Trophoblast cell (in vitro differentiated cells and primary cell): ENCODE data around the gene KIAA1958.

ENCODE experiments used
- DNase-seq, 2 donors: peaks; one replicate each; pipeline ENCODE4 v3.0.0-alpha.2; 2016
- H2AFZ ChIP-seq: 2 replicates; pipeline ENCODE4 v1.6.1; 2013; ENCODE audit warnings: low read length, moderate library complexity, mild to moderate bottlenecking; ENCODE audit not compliant: insufficient read depth, poor library complexity
- H2AK5ac ChIP-seq: 2 replicates; pipeline ENCODE4 v1.6.1; 2013; ENCODE audit warnings: mild to moderate bottlenecking, low read length
- H2BK120ac ChIP-seq: 2 replicates; pipeline ENCODE4 v1.6.1; 2013; ENCODE audit warnings: low read length, mild to moderate bottlenecking, moderate library complexity; ENCODE audit not compliant: insufficient read depth, poor library complexity
- H2BK12ac ChIP-seq: 2 replicates; pipeline ENCODE4 v1.6.1; 2013; ENCODE audit warnings: mild to moderate bottlenecking, low read length, moderate library complexity
- H2BK5ac ChIP-seq: 2 replicates; pipeline ENCODE4 v1.6.1; 2013; ENCODE audit warnings: low read length, low read depth, moderate library complexity, mild to moderate bottlenecking; ENCODE audit not compliant: poor library complexity
- H3K14ac ChIP-seq: 2 replicates; pipeline ENCODE4 v1.6.1; 2013; ENCODE audit warnings: mild to moderate bottlenecking, low read length
- H3K18ac ChIP-seq: 2 replicates; pipeline ENCODE4 v1.6.1; 2013; ENCODE audit warnings: mild to moderate bottlenecking, low read length
- H3K23ac ChIP-seq: 2 replicates; pipeline ENCODE4 v1.6.1; 2013; ENCODE audit warnings: low read length
- H3K27ac ChIP-seq: 2 replicates; pipeline ENCODE4 v1.5.1; 2013; ENCODE audit warnings: low read depth, mild to moderate bottlenecking, inconsistent platforms, low read length, moderate library complexity
- H3K27me3 ChIP-seq: 2 replicates; pipeline ENCODE4 v1.6.1; 2013; ENCODE audit warnings: inconsistent platforms, mild to moderate bottlenecking, low read length, moderate library complexity; ENCODE audit not compliant: insufficient read depth
- H3K36me3 ChIP-seq, 2 experiments: 1 replicate in 1 of 2; 2 replicates in 1 of 2; pipeline ENCODE4 v1.6.1; 2013; ENCODE audit warnings: low read length in 2 of 2, mild to moderate bottlenecking in 2 of 2, moderate library complexity in 1 of 2; ENCODE audit not compliant: insufficient read depth in 2 of 2, control insufficient read depth in 1 of 2
- H3K4ac ChIP-seq: 2 replicates; pipeline ENCODE4 v1.6.1; 2013; ENCODE audit warnings: low read depth, mild to moderate bottlenecking, low read length, moderate library complexity
- H3K4me1 ChIP-seq, 2 experiments: 1 replicate in 1 of 2; 2 replicates in 1 of 2; pipeline ENCODE4 v1.6.1; 2013; ENCODE audit warnings: low read length in 2 of 2, mild to moderate bottlenecking in 2 of 2, moderate library complexity in 1 of 2; ENCODE audit not compliant: insufficient read depth in 2 of 2, control insufficient read depth in 1 of 2
- H3K4me2 ChIP-seq: 2 replicates; pipeline ENCODE4 v1.6.1; 2013; ENCODE audit warnings: inconsistent platforms, mild to moderate bottlenecking, low read length, moderate library complexity
- H3K4me3 ChIP-seq: 2 replicates; pipeline ENCODE4 v1.5.1; 2013; ENCODE audit warnings: mild to moderate bottlenecking, low read depth, low read length, inconsistent platforms
- H3K79me1 ChIP-seq: one replicate; pipeline ENCODE4 v1.6.1; 2013; ENCODE audit warnings: low read length
- H3K79me2 ChIP-seq: 2 replicates; pipeline ENCODE4 v1.6.1; 2013; ENCODE audit warnings: low read length, mild to moderate bottlenecking; ENCODE audit not compliant: control insufficient read depth, insufficient read depth, poor library complexity
- H3K9ac ChIP-seq: 2 replicates; pipeline ENCODE4 v1.6.1; 2013; ENCODE audit warnings: mild to moderate bottlenecking, low read length
- H3K9me3 ChIP-seq: 2 replicates; pipeline ENCODE4 v1.6.1; 2013; ENCODE audit warnings: low read depth, mild to moderate bottlenecking, control low read depth, inconsistent platforms, low read length; ENCODE audit not compliant: insufficient read depth
- H4K12ac ChIP-seq: 2 replicates; pipeline ENCODE4 v1.6.1; 2013; ENCODE audit warnings: low read depth, mild to moderate bottlenecking, low read length, moderate library complexity
- H4K8ac ChIP-seq: 2 replicates; pipeline ENCODE4 v1.6.1; 2013; ENCODE audit warnings: low read depth, mild to moderate bottlenecking, low read length, moderate library complexity
- H4K91ac ChIP-seq: one replicate; pipeline ENCODE4 v1.6.1; 2013; ENCODE audit warnings: low read depth, mild to moderate bottlenecking, low read length, moderate library complexity
- WGBS: extraction: QIAGEN DNeasy Blood & Tissue Kit; methylation state at CpG from one replicate; pipeline ENCODE4 v1.1.7; 2013; ENCODE audit warnings: missing lambda C conversion rate; ENCODE audit not compliant: insufficient read length, insufficient coverage; ENCODE audit errors: extremely low coverage; 5-methylcytosine and 5-hydroxymethylcytosine counted together

KIAA1958 gene

GRCh38 chr9:112705768-112706427 is 219.3 kb downstream of the KIAA1958 start:
- Histone ChIP-seq H2BK12ac (no peak overlapping the region), H2AFZ (no peak overlapping the region), H3K9ac (no peak overlapping the region), H3K79me2 (no peaks in the 10 kb centered on the region), H4K91ac (no peak overlapping the region), H3K4me1 (no peaks in the 10 kb centered on the region), H2BK120ac (no peak overlapping the region), H3K4me2 (no peak overlapping the region), H3K14ac (no peak overlapping the region), H2AK5ac (no peak overlapping the region), H3K36me3 (peaks cover 2 to 5% of the 10 kb centered on the region in 2 experiments), H4K12ac (no peak overlapping the region), H3K79me1 (no peaks in the 10 kb centered on the region), H3K27ac (no peak overlapping the region), H3K9me3 (no peaks in the 10 kb centered on the region), H3K4me3 (no peak overlapping the region), H3K27me3 (no peaks in the 10 kb centered on the region), H3K23ac (no peak overlapping the region), H3K18ac (no peak overlapping the region), H4K8ac (no peak overlapping the region), H2BK5ac (no peak overlapping the region), H3K4ac (no peak overlapping the region)
- DNase-seq, result peak; percentile 13 to 66
- WGBS, result no CpG with 5 or more reads among the region's 6 CpGs

- no CpG with 5 or more reads among the region's 7 CpGs for WGBS
- Histone ChIP-seq H3K14ac (no peak overlapping the region), H3K36me3 (peaks cover 2 to 4% of the 10 kb centered on the region in 2 experiments)
These were observed 224.5 kb downstream of the KIAA1958 start for GRCh38 chr9:112711050-112711689.

GRCh38 chr9:112712678-112713077 is 226.1 kb downstream of the KIAA1958 start:
- no peak overlapping the region for H4K8ac ChIP-seq
- H3K4me3 ChIP-seq, result no peak overlapping the region
- no peak overlapping the region for H2AFZ ChIP-seq
- no peak for DNase-seq
- H3K14ac ChIP-seq, result no peak overlapping the region
- no peak overlapping the region for H3K4me2 ChIP-seq
- no peak overlapping the region for H3K4ac ChIP-seq
- H3K9me3 ChIP-seq, result no peaks in the 10 kb centered on the region
- no peaks in the 10 kb centered on the region for H3K79me2 ChIP-seq
- H3K4me1 ChIP-seq, result no peaks in the 10 kb centered on the region
- H2BK120ac ChIP-seq, result no peak overlapping the region
- no peak overlapping the region for H3K18ac ChIP-seq
- peaks cover 1% of the 10 kb centered on the region for H3K79me1 ChIP-seq
- no peak overlapping the region for H4K91ac ChIP-seq
- peaks cover 2 to 4% of the 10 kb centered on the region in 2 experiments for H3K36me3 ChIP-seq
- no CpG with 5 or more reads among the region's 3 CpGs for WGBS
- H3K27me3 ChIP-seq, result no peaks in the 10 kb centered on the region
- no peak overlapping the region for H2BK12ac ChIP-seq
- no peak overlapping the region for H2AK5ac ChIP-seq
- no peak overlapping the region for H4K12ac ChIP-seq
- H2BK5ac ChIP-seq, result no peak overlapping the region
- H3K23ac ChIP-seq, result no peak overlapping the region
- no peak overlapping the region for H3K27ac ChIP-seq
- no peak overlapping the region for H3K9ac ChIP-seq

More at GRCh38 chr9:112711050-112711689, 224.5 kb downstream of the KIAA1958 start:
- H2BK12ac ChIP-seq, result no peak overlapping the region
- no peaks in the 10 kb centered on the region for H3K4me1 ChIP-seq
- no peak overlapping the region for H3K18ac ChIP-seq
- no peaks in the 10 kb centered on the region for H3K79me2 ChIP-seq
- H3K9me3 ChIP-seq, result no peaks in the 10 kb centered on the region
- H3K27ac ChIP-seq, result no peak overlapping the region
- H3K23ac ChIP-seq, result no peak overlapping the region
- H4K8ac ChIP-seq, result no peak overlapping the region
- no peak overlapping the region for H4K12ac ChIP-seq
- no peak overlapping the region for H3K9ac ChIP-seq
- no peak overlapping the region for H3K4ac ChIP-seq
- DNase-seq, result peak in 1 of 2 donors; percentile 31
- H2BK5ac ChIP-seq, result no peak overlapping the region
- H4K91ac ChIP-seq, result no peak overlapping the region
- no peak overlapping the region for H3K4me2 ChIP-seq
- H2BK120ac ChIP-seq, result no peak overlapping the region
- H3K27me3 ChIP-seq, result no peaks in the 10 kb centered on the region
- H2AK5ac ChIP-seq, result no peak overlapping the region
- H3K4me3 ChIP-seq, result no peak overlapping the region
- H3K79me1 ChIP-seq, result no peaks in the 10 kb centered on the region
- H2AFZ ChIP-seq, result no peak overlapping the region

- Histone ChIP-seq H4K12ac (no peak within 1 kb of the TSS), H3K4me3 (peak within 1 kb of the TSS; percentile 89), H3K79me2 (no peaks in the 10 kb centered on the region), H4K8ac (peak within 1 kb of the TSS; percentile 18), H2BK5ac (no peak within 1 kb of the TSS), H4K91ac (no peak within 1 kb of the TSS), H3K14ac (peak within 1 kb of the TSS; percentile 10), H2AK5ac (no peak within 1 kb of the TSS), H3K9me3 (no peaks in the 10 kb centered on the region), H3K4ac (peak within 1 kb of the TSS; percentile 2), H3K18ac (peak within 1 kb of the TSS; percentile 3), H2BK12ac (no peak within 1 kb of the TSS), H3K27me3 (no peaks in the 10 kb centered on the region), H3K79me1 (peaks cover 3% of the 10 kb centered on the region), H3K9ac (peak within 1 kb of the TSS; percentile 91), H3K4me1 (no peaks in the 10 kb centered on the region), H2AFZ (peak within 1 kb of the TSS; percentile 83), H2BK120ac (no peak within 1 kb of the TSS), H3K23ac (no peak within 1 kb of the TSS), H3K27ac (peak within 1 kb of the TSS; percentile 46), H3K4me2 (peak within 1 kb of the TSS; percentile 80), H3K36me3 (peaks cover 2 to 4% of the 10 kb centered on the region in 2 experiments)
- WGBS, result no CpG with 5 or more reads among the region's 51 CpGs
- peak; percentile 96 to 99 for DNase-seq
These were observed 231.2 kb downstream of the KIAA1958 start, which contains the start of gene INIP for GRCh38 chr9:112717661-112718331. Gene INIP (minus strand): TSS chr9:112718117. CDS start chr9:112716485, 1,632 bp downstream.
